ENCODE data around the gene ERI3. TPM values are rescaled to one million over a fixed set of nuclear protein-coding genes. Genes with fewer than 3 reads are reported as not detected.

ERI3 gene
- total RNA-seq, 1 experiment from 2014 or later, result 74.2 TPM

DNA sequence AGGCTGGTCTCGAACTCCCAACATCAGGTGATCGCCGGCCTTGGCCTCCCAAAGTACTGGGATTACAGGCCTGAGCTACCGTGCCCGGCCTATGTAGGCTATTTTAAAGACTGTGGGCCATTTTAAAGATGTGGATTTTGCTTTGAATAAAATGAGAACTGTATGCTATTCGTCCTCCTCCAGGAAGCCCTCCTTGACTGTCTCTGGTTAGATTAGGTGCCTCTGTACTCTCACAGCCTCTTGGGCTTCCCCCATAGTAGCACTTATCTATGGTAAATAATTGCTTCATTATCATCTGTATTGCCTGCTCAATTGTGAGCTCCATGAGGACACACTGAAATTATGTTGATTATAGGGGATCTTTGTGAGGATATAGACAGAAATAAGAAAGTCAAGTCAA is 20.5 kb upstream of the ERI3 start:
- Histone ChIP-seq H3K27me3 (ENCODE audit: insufficient read depth, low read length) (no peaks in the 10 kb centered on the region), H3K4me1 (ENCODE audit: control insufficient read depth in 1 of 2, insufficient read depth in 2 of 2, low read length in 2 of 2) (no peaks in the 10 kb centered on the region), H3K9me3 (ENCODE audit: control insufficient read depth in 1 of 2, insufficient read depth in 1 of 2, low read depth in 1 of 2, low read length in 2 of 2) (no peaks in the 10 kb centered on the region), H3K4me3 (replicated peaks in 1 of 2; ENCODE audit: low read depth in 1 of 2, low read length in 2 of 2) (no peak overlapping the region), H3K79me2 (ENCODE audit: insufficient read depth, low read length) (no peaks in the 10 kb centered on the region), H3K27ac (ENCODE audit: low read depth, low read length) (no peak overlapping the region), H3K9me2 (ENCODE audit: insufficient read depth) (no peaks in the 10 kb centered on the region), H3K9ac (ENCODE audit: low read length) (no peak overlapping the region), H3K4me2 (ENCODE audit: low read length) (no peak overlapping the region), H2AFZ (ENCODE audit: low read depth, low read length, poor library complexity, severe bottlenecking) (no peak overlapping the region), H3K36me3 (ENCODE audit: control insufficient read depth in 1 of 2, insufficient read depth in 2 of 2, low read length in 2 of 2) (no peaks in the 10 kb centered on the region), H4K20me1 (ENCODE audit: insufficient read depth) (no peaks in the 10 kb centered on the region)
- no TSS peak for BruUV-seq (replicated peaks)
- TF ChIP-seq EGR1 (IDR thresholded peaks at IDR 0.05; ENCODE audit: low read depth), result no peak
- no peak for TF ChIP-seq ZFX (IDR thresholded peaks at IDR 0.05)
- TF ChIP-seq, protein P1, sequence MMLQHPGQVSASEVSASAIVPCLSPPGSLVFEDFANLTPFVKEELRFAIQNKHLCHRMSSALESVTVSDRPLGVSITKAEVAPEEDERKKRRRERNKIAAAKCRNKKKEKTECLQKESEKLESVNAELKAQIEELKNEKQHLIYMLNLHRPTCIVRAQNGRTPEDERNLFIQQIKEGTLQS (IDR thresholded peaks at IDR 0.05), result no peak
- TF ChIP-seq CBX3 (IDR thresholded peaks at IDR 0.05; ENCODE audit: low read depth), result no peak
- no peak for TF ChIP-seq EZH2 (IDR thresholded peaks at IDR 0.05)
- TF ChIP-seq EZH2phosphoT487 (IDR thresholded peaks at IDR 0.05; ENCODE audit: borderline replicate concordance), result no peak
- TF ChIP-seq, protein P2, sequence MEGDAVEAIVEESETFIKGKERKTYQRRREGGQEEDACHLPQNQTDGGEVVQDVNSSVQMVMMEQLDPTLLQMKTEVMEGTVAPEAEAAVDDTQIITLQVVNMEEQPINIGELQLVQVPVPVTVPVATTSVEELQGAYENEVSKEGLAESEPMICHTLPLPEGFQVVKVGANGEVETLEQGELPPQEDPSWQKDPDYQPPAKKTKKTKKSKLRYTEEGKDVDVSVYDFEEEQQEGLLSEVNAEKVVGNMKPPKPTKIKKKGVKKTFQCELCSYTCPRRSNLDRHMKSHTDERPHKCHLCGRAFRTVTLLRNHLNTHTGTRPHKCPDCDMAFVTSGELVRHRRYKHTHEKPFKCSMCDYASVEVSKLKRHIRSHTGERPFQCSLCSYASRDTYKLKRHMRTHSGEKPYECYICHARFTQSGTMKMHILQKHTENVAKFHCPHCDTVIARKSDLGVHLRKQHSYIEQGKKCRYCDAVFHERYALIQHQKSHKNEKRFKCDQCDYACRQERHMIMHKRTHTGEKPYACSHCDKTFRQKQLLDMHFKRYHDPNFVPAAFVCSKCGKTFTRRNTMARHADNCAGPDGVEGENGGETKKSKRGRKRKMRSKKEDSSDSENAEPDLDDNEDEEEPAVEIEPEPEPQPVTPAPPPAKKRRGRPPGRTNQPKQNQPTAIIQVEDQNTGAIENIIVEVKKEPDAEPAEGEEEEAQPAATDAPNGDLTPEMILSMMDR (IDR thresholded peaks at IDR 0.05 in 2 of 3, conservative IDR thresholded peaks at IDR 0.05 in 1 of 3; ENCODE audit: borderline replicate concordance in 1 of 3, insufficient read depth in 1 of 3, low read depth in 2 of 3, low read length in 2 of 3), result no peak
- TF ChIP-seq FOSL1 (IDR thresholded peaks at IDR 0.05; ENCODE audit: low read depth), result no peak
- TF ChIP-seq RAD21 (IDR thresholded peaks at IDR 0.05; ENCODE audit: low read depth), result no peak
- no peak for TF ChIP-seq ELF1 (IDR thresholded peaks at IDR 0.05; ENCODE audit: borderline replicate concordance, low read depth)
- TF ChIP-seq, protein P3, sequence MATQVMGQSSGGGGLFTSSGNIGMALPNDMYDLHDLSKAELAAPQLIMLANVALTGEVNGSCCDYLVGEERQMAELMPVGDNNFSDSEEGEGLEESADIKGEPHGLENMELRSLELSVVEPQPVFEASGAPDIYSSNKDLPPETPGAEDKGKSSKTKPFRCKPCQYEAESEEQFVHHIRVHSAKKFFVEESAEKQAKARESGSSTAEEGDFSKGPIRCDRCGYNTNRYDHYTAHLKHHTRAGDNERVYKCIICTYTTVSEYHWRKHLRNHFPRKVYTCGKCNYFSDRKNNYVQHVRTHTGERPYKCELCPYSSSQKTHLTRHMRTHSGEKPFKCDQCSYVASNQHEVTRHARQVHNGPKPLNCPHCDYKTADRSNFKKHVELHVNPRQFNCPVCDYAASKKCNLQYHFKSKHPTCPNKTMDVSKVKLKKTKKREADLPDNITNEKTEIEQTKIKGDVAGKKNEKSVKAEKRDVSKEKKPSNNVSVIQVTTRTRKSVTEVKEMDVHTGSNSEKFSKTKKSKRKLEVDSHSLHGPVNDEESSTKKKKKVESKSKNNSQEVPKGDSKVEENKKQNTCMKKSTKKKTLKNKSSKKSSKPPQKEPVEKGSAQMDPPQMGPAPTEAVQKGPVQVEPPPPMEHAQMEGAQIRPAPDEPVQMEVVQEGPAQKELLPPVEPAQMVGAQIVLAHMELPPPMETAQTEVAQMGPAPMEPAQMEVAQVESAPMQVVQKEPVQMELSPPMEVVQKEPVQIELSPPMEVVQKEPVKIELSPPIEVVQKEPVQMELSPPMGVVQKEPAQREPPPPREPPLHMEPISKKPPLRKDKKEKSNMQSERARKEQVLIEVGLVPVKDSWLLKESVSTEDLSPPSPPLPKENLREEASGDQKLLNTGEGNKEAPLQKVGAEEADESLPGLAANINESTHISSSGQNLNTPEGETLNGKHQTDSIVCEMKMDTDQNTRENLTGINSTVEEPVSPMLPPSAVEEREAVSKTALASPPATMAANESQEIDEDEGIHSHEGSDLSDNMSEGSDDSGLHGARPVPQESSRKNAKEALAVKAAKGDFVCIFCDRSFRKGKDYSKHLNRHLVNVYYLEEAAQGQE (IDR thresholded peaks at IDR 0.05; ENCODE audit: low read depth), result no peak
- ATAC-seq, result no peak
- POLR2A ChIA-PET, result no interaction called here
- CTCF ChIA-PET, result interaction anchor here (5.2 kb wide), 1 partner anchor 219 kb away, joined by 96 read pairs; no protein-coding TSS in a partner anchor
- RAD21 ChIA-PET (ENCODE audit: low non-redundant PET in 1 of 2, low total read pairs in 2 of 2, uncharacterized antibody in 2 of 2, unreplicated experiment in 2 of 2), result no interaction called here
- no peak for DNase-seq (ENCODE audit: low read depth, low spot score)
- intact Hi-C loops (cut with micrococcal nuclease), result no loop called here

All from HCT116 (cell line).